ENCODE data around the gene KRTAP17-1. TPM values are rescaled to one million over a fixed set of nuclear protein-coding genes. Genes with fewer than 3 reads are reported as not detected.
A peak's percentile ranks its signal among the peaks of the same experiment; 100 is the strongest.

The KRTAP17-1 gene
- total RNA-seq, 1 donor: not detected

DNA sequence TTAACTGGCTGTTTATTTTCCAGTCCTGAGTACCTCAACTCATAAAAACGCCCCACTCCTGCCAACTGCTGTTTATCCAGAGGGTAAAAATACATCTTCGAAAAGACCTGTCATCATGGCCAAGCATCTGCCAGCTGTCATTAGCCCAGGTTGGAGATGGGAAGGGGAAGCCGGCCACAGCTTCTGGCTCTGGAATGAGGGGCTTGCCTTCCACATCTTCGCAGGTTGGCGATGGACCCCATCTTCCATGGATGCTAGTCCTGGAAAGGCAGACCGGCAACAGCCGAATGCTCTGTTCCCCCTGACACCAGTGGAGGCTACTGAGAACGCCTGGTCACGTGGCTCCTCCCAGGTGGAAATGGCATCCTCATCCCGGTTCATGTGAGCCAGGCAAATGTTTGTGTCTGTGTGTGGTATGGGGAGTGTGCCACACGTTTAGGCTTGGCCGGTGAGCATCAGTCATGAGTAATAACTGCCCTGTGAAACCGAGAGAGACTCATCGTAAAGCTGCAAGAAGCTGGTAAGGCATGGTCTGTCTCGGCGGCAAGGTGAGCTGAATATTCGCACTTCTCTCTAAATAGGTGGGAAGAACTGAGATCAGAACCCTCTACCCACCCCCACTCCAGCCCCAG, 420 bp upstream of the KRTAP17-1 start:
- DNase-seq (ENCODE audit: low read depth): no peak
- TF ChIP-seq, protein P1, sequence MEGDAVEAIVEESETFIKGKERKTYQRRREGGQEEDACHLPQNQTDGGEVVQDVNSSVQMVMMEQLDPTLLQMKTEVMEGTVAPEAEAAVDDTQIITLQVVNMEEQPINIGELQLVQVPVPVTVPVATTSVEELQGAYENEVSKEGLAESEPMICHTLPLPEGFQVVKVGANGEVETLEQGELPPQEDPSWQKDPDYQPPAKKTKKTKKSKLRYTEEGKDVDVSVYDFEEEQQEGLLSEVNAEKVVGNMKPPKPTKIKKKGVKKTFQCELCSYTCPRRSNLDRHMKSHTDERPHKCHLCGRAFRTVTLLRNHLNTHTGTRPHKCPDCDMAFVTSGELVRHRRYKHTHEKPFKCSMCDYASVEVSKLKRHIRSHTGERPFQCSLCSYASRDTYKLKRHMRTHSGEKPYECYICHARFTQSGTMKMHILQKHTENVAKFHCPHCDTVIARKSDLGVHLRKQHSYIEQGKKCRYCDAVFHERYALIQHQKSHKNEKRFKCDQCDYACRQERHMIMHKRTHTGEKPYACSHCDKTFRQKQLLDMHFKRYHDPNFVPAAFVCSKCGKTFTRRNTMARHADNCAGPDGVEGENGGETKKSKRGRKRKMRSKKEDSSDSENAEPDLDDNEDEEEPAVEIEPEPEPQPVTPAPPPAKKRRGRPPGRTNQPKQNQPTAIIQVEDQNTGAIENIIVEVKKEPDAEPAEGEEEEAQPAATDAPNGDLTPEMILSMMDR (IDR thresholded peaks at IDR 0.05; ENCODE audit: insufficient read depth, low read length): no peak

DNA sequence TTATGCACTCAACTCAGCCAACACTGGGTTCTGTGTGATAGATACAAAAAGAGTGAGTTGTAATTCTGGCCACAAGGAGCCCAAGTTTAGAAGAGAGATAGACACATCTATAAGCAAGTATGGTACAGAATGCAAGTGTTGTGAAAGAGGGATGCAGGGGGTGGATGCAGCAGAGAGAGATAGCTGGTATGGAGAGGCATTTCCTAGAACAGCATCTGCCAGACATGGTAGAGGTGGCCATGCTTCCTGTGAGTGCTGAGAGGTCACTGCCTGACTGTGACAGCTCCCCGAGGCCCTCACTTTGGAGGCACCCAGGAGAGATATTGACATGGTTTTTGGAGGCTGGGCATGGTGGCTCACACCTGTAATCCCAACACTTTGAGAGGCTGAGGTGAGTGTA, 4.4 kb downstream of the KRTAP17-1 start:
- no peak for DNase-seq (ENCODE audit: low read depth)
- TF ChIP-seq, protein P1 (IDR thresholded peaks at IDR 0.05; ENCODE audit: insufficient read depth, low read length): no peak
- H3K4me3 ChIP-seq (ENCODE audit: low read depth, low read length): no peak overlapping the region

More for the DNA sequence above, 420 bp upstream of the KRTAP17-1 start:
- H3K4me3 ChIP-seq (ENCODE audit: low read depth, low read length): no peak overlapping the region

DNA sequence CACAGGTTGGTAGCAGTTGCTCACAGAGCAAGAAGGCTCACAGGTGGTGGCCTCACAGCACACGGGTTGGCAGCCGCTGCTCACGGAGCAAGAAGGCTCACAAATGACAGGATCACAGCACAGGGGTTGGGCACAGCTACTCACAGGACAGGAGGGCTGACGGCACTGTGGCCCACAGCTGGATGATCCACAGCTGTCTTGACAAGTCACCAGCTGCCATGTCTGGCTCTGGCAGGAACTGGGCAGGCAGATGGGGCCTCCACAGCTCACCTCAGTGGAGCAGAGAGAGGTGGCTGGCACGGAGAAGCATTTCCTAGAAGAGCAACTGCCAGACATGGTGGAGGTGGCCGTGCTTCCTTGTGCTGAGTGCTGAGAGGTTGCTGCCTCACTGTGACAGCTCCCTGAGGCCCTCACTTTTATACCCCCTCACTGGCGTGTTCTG, 6.6 kb downstream of the KRTAP17-1 start, which contains the start of gene KRTAP16-1:
KRTAP16-1 (minus strand) TSS at position 392 of the 442 bp plus-strand sequence; CDS start at position 336, 56 bp downstream.
- TF ChIP-seq, protein P1 (IDR thresholded peaks at IDR 0.05; ENCODE audit: insufficient read depth, low read length): no peak
- no peak within 1 kb of the TSS for H3K4me3 ChIP-seq (ENCODE audit: low read depth, low read length)
- DNase-seq (ENCODE audit: low read depth): no peak

DNA sequence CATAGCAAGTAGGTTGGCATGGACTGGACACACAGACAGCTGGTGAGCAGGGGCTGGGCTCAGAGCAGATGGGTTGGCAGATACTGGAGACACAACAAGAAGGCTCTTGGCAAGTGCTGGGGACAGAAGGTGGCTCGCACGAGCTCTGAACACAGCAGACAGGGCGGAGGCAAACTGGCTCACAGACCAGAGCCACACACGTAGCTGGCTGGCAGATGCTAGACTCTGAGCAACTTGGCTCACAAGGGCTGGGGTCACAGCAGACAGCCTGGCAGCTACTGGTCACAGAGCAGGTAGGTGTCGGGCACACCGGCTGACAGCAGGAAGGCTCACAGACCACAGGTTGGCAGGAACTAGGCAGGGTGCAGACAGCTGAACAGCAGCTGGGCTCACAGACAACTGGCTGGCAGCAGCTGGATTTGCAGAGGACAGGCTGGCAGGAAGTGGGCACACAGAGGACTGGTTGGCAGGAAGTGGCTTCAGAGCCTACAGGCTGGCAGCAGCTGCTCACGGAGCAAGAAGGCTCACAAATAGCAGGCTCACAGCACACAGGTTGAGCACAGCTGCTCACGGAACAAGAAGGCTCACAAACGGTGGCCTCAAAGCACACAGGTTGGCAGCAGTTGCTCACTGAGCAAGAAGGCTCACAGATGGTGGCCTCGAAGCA, 7.1 kb downstream of the KRTAP17-1 start:
- H3K4me3 ChIP-seq (ENCODE audit: low read depth, low read length): no peak overlapping the region
- TF ChIP-seq, protein P1 (IDR thresholded peaks at IDR 0.05; ENCODE audit: insufficient read depth, low read length): no peak
- DNase-seq (ENCODE audit: low read depth): no peak

DNA sequence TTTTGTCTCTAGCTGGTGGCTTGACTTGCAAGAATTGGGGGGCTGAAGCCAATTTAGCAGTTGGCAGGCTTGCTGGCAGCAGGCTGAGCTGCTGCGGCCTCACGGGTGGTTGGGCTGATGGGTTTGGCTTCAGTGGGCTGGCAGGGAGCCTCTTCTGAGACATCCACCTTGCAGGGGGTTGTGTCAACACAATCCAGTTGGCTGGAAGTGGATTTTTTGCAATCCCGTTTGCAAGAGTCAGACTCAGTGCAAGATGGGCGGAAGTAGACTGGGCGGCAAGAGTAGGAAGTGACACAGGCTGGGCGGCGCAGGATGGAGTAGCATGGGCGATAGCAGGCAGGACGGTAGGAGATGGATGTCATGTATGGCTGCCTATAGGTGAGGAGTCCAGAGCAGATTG, 7.9 kb downstream of the KRTAP17-1 start:
- peak; percentile 34 for DNase-seq (ENCODE audit: low read depth)
- H3K4me3 ChIP-seq (ENCODE audit: low read depth, low read length): no peak overlapping the region
- TF ChIP-seq, protein P1 (IDR thresholded peaks at IDR 0.05; ENCODE audit: insufficient read depth, low read length): no peak

DNA sequence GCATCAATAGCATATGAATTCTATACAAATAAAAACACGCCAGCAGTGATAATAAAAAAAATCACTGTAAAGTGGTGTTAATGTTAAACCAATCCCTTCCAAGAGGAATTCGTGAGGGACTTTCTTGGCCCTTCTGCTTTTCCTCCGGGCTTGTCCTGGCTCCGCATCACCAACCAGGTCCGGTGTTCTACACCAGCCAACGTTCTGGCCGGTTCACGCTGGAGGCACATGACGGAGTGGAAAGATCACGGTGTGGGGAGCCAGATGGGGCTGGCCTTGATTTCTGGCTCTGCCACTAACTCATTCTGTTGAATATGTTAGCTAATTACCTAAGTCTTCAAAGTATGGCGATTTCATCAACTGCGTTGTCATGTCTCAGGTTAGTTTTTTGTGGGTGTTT, 11.4 kb downstream of the KRTAP17-1 start:
- TF ChIP-seq, protein P1 (IDR thresholded peaks at IDR 0.05; ENCODE audit: insufficient read depth, low read length): no peak
- no peak for DNase-seq (ENCODE audit: low read depth)
- no peak overlapping the region for H3K4me3 ChIP-seq (ENCODE audit: low read depth, low read length)
